Stimulated activated CD4-positive, alpha-beta T cell treated with anti-CD3 and anti-CD28 coated beads, TNF-alpha, amount 100 ng/mL, for 24 hours (primary cell): ENCODE measurements around the gene COL5A1.

Source experiments
- DNase-seq, 3 experiments: peaks; one replicate each; pipeline ENCODE4 v3.0.0-alpha.2; 2020; ENCODE audit warnings: low read depth in 3 of 3

Gene COL5A1

DNA sequence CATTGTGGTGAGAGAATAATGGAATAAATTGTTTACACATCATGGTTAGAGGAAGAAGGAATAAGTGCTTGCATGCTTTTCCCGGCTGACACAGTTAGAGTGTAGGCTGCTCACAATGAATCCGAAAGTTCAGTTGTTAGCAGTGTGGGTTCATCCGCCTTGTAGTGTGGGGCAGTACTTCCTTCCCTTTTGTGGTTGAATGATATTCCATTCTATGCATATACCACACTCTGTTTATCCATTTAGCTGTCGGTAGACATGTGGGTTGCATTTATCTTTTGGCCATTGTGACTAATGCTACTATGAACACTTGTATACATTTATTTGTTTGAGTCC, 84.0 kb downstream of the COL5A1 start:
- DNase-seq = no peak

DNA sequence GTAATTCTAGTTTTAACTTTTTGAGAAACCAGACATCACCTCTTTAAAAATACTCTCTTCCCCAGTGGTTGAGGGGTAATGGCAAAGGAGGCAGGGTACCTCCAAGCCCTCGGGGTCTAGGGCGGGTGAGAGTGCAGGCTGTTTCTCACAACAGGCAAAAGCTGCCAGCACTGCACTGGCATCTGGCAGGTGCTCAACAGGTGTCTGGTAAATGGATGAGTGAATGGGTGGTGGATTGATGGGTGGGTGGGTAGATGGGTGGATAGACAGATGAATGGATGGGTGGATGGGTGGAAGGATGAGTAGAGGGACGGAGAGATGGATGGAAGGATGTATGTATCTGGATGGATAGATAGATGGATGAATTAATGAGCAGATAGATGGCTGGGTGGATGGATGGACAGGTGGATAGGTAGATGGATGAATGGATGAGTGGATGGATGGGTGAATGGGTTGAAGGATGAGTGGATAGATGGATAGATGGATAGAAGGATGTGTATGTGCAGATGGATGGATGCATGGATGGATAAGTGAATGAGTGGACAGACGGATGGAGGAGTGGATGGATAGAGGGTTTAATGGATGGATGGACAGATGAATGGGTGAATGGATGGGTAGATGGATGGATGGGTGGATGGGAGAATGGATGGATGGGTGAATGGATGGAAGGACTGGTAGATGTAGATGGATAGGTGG, 84.6 kb downstream of the COL5A1 start:
- DNase-seq = no peak

DNA sequence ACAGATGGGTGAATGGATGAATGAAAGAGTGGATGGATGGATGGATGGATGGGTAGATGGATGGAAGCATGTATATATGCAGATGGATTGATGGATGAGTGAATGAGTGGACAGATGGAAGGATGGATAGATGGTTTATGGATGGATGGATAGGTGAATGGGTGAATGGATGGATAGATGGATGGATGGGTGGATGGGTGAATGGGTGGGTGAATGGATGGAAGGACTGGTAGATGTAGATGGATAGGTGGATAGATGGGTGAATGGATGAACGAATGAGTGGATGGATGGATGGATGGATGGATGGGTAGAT, 85.1 kb downstream of the COL5A1 start:
- no peak for DNase-seq

DNA sequence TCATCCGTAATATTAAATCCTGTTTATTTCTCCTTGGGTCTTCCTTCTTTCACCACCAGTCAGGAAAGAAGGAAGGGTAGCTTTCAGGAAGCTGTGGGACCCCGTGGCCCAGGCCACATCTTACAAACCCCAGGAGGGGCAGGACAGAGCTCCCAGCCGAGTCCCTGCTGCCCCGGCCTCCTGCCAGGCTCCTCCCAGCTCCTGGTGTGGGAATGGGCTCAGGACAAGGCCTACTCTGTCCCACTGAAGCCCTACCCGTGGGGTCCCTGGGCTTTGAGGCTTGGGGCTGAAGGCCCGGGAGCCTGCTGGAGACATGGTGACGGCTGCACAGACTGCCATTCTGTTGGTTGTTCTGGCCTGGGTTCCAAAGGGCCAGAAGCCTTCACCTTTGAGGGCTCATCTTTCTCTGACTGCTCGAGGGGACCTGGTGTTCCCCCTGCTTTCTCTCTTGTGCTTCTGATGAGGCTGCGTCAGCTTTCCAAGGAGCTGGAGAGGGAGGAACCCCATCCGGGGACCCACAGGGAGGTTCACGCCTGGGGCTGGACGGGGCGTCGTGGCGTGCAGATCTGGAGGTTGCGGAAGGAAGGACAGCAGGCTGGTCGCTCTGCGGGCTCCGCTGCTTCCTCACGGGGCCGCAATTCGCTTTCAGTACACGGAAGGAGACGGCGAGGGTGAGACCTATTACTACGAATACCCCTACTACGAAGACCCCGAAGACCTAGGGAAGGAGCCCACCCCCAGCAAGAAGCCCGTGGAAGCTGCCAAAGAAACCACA, 86.6 kb downstream of the COL5A1 start:
- no peak for DNase-seq

DNA sequence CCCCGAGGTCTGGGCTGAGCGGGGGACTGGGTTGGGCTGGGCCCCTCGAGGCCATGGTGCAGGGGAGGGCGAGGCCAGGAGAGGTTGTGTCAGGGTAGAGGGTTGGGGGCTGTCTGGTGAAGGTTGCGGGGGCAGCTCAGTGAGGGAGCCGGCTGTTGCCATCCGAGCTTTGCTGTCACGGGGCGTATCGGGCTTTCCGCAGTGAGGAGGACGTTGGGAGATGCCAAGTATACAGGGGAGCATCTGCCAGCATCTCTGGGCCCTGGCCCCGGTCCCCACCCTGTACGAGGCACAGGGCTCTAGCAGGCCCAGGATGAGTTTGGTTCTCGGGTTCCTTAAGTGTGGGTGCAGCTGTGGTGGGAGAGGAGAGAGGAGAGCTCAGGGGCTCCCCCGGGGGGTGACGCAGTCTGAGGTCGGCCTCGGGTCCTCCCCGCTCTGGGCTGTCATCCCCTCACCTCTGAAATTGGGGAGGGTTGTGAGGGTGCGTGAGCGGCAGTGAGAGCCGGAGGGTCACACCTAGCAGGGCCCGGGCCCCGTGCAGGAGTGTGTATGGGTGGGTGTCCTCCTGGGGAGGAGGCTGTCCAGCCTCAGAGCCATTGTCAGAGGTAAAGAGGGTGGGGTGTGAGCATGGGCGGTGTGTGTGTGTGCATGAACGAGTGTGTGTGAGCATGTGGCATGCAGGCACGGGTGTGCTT, 87.3 kb downstream of the COL5A1 start:
- no peak for DNase-seq

DNA sequence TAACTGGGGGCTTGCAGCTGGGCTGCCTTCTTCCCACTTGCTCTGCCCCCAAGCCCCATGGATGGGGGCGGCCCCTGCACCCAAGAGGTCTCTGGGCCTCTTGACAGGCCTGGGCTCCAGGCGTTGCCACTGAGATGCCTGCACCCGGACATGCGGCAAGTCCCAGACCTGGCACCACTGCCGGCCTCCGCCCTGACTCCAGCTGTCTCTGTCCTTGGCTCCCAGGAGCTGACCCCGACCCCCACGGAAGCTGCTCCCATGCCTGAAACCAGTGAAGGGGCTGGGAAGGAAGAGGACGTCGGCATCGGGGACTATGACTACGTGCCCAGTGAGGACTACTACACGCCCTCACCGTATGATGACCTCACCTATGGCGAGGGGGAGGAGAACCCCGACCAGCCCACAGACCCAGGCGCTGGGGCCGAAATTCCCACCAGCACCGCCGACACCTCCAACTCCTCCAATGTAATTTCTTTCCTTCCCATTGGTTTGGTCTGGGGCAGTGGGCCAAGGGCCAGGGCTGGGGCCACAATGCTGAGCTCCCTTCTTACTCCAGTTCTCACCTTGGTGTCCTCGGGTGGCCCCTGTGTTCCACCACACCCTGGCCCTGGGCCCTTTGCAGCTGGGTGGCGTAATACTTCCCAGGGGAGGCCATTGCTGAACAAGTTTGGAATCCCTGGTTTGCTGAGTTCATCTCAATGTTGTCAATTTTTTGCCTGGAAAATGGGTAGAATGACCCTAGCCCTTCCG, 88.6 kb downstream of the COL5A1 start:
- no peak for DNase-seq

DNA sequence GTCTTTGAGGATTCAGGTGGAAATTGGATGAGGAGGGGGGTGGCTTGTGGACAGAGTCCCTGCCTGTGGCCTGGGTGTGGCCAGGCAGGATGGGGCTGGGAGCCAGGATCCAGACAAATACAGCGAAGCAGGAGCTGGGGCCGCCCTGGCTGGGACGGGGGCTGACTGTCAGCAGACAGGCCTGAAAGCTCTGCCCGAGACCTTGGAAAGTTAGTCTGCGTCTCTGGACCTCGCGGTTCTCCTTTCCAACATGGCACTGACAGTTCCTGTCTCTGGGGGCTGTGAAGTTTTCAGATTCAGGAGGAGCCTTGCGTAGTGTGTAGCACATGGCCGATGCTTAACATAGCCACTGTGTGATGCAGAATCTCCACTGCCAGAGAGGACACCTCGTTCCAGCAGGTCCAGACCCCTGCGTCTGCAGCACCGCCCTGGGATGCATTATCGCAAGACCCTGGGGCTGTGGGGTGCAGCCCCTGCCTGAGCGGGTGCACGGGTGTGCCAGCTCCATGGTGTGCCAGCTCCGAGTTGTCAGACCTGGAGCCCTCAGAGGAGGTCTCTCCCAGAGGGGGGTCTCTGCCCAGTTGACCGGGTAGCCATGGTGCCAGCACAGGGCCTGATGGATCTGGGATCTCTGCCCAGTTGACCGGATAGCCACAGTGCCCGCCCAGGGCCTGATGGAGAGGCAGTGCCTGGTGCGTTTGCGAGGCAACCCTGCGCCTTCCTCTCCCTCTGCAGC, 89.3 kb downstream of the COL5A1 start:
- DNase-seq = no peak

DNA sequence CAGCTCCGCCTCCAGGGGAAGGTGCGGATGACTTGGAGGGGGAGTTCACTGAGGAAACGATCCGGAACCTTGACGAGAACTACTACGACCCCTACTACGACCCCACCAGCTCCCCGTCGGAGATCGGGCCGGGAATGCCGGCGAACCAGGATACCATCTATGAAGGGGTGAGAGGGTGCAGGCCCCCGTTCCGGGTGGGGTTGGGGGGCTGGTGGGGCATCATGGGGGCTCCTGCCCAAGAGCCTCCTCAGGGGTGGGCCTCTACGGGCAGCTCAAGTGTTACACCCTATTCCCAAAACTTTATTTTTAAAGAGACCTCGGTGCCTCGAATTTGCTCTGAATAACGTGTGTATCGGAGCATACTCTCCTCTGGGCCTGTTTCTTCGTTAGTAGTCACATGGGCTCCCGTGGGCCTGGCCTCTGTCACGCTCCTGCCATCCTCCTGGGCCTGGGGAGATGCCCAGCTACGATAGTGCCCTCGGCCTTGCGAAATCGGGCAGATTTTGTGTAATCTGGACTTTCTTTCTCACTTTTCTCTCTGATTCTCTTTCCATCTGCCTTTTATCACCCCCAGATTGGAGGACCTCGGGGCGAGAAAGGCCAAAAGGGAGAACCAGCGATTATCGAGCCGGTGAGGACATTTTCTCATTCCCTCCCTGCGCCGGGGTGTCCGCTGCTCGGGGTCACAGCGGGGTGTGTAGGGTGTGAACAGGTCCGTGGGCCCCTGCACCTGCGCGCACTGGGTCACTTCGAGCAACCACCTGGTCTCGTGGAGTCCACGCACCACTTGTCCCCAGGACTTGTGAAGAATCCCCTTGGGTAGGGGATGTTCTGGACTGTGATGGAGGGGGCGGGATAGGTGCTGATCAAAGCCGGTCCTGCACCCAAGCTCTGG, 90.1 kb downstream of the COL5A1 start:
- no peak for DNase-seq

DNA sequence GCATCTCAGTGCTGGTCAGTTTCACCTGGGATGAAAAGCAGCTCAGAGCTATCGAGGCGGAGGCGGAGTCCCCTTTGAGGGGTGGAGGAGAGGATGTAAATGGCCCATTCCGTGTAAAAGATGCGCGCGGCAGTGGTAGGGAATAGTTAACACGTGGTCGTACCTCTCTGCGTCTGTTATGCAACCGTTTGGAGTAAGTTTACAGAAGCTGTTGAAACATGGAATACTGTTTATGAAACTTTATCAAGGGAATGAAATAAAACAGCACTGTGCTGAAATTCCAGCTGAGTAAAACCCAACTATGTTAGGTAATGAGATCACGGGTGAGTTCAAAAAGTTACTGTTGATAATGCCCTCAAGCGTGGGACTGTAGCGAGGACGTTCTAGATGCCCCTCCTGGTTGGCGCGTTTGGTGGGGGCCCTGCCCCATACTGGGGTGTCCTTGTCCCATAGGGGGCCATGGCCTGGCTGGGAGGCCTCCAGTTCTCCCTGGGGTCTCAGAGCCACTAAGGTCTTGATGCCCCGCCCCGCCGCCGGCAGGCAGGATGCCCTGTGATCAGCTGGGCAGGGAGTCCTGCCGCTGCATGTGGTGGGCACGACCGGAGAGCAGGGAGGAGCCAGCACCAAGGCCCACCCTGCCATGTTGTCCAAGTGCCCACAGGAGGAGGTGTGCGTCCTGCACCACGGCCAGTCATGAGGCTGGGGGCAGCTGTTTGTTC, 90.9 kb downstream of the COL5A1 start:
- DNase-seq = no peak

DNA sequence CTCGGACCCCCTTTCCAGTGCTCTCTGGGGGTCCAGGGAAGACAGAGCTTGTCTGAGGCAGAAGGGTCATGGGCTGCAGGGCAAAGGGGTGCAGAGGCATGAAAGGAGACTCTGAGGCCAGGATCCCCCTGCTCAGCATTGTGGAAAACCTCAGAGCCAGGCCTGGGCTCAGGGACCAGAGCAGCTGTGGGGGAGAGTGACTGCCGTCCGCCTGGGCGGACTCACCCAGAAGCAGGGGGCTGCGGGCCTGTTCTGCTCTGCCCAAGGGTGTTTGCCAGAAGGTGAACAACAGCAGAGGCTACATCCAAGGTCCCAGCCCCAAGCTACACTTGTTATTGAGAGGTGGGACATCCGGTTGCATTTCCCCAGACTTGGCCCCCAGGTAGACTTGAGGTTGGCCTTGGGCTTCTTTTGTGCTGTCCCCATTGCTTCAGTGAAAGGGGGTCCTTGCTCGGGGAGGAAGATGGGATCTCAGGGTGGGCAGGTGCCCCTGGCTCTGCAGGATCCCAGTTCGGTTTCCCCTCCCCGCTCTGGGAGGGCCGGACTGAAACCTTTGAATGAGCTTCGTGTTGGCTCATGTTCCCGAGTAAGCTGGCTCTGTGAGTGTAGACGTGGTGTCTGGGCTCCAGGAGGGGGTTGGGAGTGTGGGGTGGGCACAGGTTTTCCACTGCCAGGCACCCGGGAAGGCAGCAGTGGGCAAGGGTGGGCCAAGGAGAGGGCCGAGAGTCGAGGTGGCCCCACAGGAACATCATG, 92.1 kb downstream of the COL5A1 start:
- no peak for DNase-seq

DNA sequence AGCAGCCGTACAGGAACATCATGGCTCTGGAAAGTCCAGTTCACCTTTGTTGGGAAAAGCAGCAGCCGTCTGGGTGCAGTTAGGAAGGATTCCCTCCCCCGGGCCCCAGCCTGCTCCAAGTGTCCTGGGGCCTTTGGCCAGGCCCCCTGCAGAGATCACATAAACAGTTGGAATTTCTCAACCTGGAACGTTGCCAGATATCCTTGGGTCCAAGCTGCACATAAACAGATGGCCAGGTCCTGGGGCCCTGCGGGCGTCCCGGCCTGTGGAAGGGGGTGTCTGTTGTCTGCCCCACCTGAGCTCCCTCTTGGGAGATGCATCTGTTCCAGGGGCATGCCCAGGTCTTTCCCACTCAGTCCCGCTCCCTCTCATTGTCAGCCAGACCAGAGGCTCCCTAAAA, 92.7 kb downstream of the COL5A1 start:
- DNase-seq = no peak

DNA sequence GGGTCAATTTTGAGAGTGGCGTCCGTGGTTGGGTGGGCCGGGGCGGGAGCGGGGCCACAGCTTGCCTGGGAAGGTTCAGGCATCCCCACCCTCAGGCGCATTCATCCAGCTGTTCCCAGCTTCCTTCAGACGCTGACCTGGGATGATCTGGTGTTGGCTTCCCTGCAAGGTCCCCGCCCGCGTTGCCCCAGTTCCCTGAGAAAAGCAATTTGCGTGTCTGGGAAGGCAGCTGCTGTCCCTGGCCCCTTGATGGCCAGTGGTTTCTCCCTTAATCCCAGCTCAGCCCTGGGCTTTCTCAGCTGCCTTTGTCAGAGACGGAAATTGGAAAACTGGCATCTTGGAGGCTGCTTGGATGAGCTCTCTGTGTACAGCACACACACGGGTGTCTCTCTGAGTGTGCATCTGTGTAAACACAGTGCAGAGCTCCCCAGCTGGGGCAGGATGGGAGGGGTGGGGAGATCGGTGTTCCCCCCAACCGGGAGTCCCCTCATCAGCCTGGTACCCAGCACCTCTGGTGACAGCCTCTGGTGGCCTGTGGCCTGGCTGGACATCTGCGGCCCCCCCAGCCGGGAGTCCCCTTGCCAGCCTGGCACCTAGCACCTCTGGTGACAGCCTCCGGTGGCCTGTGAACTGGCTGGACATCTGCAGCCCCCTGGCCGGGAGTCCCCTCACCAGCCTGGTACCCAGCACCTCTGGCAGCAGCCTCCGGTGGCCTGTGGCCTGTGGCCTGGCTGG, 94.0 kb downstream of the COL5A1 start:
- no peak for DNase-seq

DNA sequence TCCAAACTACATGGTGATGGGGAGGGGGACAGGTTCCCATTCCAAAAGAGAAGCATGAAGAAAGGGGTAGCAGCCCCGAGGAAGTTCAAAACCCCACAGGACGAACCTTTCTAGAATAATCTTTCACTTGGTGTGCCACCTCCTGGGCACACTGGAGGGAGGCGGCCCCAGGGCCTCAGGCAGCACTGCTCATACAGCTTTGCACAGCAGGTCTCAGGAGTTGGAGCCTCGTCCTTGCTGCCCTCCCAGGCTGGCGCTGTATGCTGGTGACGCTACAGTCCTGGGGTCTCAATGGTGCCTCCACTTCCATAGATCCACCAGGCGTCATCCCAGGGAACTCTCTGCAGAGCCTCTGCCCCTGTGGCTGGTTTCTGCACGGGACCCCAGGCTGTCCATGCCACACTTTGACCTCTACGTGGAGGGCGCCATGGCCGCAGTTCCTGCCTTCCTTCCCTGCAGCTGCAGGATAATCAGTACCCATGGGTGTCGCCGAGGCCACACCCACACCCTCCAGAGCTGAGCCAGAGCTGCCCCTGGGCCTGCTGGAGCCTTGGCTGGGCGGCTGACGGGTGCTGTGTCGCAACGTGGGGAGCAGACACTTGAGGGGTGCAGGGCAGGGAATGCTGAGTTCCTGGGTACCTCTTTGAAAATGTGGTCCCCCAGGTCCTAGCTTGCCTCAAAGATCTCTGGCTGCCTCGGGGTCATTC, 95.3 kb downstream of the COL5A1 start:
- no peak for DNase-seq

DNA sequence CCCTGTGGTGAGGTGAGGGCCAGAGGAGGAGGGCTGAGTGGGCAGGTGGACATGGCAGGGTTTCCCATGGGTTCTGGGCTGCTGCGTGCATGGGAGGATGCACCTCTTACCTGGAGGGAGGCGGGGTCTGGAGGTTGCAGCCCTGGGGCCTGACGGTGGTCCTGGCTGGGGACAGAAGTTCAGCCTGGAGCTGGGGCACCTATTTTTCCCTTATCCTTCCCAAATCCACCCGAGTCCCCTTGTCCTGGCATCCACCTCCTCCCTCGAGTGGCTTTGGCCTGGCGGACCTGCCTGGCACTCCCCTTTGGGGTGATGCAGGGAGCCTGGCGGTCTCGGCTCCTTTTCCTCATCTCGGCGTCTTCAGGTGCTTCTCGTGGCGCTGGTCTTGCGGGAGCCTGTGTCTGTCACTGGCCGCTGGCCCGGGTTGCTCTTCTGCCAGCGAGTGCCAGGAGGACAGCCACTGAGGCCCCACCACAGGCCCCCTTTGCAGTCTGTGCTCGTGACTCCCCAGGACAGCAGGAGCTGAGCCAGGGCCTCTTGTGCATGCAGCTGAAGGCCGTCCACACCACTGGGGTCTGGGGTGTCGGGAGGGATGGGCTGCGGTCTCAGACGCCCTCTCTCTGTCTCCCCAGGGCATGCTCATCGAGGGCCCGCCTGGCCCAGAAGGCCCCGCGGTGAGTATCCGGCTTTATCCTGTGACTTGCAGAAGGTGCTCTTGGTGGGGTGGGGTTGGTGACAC, 96.4 kb downstream of the COL5A1 start:
- no peak for DNase-seq

DNA sequence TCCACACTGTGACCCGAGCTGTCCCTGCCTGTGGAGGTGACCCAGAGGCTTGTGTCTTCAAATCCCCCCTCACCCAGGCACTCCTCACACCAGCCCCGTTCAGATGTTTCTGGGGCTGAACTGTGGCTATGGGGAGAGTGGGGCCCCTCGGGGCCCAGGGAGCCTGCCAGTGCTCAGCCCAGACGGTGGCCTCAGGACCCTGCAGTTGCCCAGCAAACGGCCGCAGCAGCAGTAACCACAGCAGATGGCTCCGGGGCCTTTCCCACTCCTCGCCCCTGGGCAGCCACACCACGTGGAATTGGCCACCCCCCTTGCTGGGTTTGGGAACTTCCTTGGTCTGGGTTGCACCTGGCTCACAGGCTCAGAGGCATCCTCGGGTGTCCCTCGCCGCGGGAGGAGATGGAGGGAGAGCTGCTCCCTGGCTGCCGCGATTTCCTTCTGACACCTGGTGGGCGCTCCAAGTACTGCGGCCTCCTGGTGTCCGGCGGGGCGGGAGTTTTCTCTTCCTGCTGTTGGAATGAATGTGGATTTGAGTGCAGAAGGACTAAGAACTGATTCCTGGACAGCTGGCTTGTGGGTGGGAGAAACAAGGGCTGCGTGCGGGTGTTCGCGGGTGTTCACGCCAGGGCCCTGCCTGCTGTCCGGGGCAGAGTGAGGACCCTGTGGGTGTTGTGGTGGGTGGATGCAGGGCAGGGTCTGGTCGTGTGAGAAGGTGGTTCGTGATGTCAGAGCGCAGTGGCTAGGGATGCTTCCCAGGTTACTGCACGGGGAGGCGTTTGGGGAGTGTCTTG, 97.5 kb downstream of the COL5A1 start:
- peak; percentile 6 to 34 (median 9) for DNase-seq

DNA sequence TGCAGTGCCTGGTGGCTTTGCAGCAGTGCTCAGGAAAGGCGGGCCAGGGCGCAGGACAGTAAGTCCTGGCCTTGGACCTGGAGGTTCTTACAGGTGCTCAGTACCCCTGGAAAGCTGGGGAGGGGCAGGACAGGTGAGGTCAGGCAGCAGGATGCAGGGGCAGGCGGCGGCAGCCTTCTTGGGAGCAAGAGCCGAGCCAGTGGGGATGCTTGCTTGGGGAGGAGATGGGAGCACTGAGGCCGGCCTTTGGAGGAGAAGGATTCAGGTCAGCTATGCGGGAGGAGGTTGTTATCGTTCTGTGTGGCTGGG, 98.0 kb downstream of the COL5A1 start:
- no peak for DNase-seq

DNA sequence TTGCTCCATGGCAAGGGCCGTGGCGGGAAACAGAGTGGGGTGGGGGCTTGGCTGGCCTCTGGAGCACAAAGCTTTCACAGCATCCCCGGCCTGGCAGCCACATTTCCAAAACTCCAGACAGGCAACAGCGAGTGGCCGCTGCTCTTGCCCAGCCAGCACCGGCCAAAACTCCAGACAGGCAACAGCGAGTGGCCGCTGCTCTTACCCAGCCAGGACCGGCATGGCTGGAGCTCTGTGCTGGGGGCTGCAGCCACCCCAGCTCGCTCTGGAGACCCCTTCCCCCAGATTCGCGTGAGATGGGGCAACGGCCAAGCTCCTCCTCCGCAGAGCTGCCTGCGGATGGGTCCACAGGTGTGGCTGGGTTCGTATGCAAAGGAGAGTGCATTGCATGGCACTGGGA, 98.5 kb downstream of the COL5A1 start:
- no peak for DNase-seq
